ENCODE measurements around the gene ETV7. TPM values are rescaled to one million over a fixed set of nuclear protein-coding genes. Genes with fewer than 3 reads are reported as not detected.
A peak's percentile ranks its signal among the peaks of the same experiment; 100 is the strongest.

Gene ETV7
- polyA plus RNA-seq, 1 of the 3 experiments (the other 2 are of a cell fraction): 0.39 TPM

- Histone ChIP-seq H3K27me3 (ENCODE audit: insufficient read depth) (no peaks in the 10 kb centered on the region), H3K9me3 (no peaks in the 10 kb centered on the region), H3K9ac (no peak overlapping the region), H4K20me1 (ENCODE audit: insufficient read depth) (no peaks in the 10 kb centered on the region), H3K79me2 (ENCODE audit: insufficient read depth) (no peaks in the 10 kb centered on the region), H3K4me3 (ENCODE audit: low read depth in 2 of 2, low read length in 1 of 2) (no peak overlapping the region), H3K4me2 (no peak overlapping the region), H3F3A (replicated peaks; ENCODE audit: insufficient read depth) (peaks cover 18% of the 10 kb centered on the region), H3K27ac (ENCODE audit: low read depth in 2 of 2, low read length in 1 of 2) (no peak overlapping the region), H2AFZ (ENCODE audit: low read depth) (no peak overlapping the region), H3K9me2 (no peaks in the 10 kb centered on the region), H3K36me3 (replicated peaks in 1 of 2; ENCODE audit: control insufficient read depth in 1 of 2, insufficient read depth in 2 of 2, low read length in 1 of 2) (no peaks in the 10 kb centered on the region), H3K4me1 (ENCODE audit: control insufficient read depth in 1 of 2, insufficient read depth in 2 of 2, low read depth in 1 of 2, low read length in 1 of 2) (peaks cover 0 to 4% of the 10 kb centered on the region in 2 experiments; a peak in 1 of 4 replicates)
- WGBS (ENCODE audit: low lambda C conversion rate): 85% methylated on average over 4 of the region's 4 CpGs
- CTCF ChIA-PET: interaction anchor here (1.0 to 1.8 kb wide), 4 partner anchors 9 to 330 kb away, joined by 3 to 6 read pairs (median 4); no protein-coding TSS in a partner anchor
- peak; percentile 46 for TF ChIP-seq CTCF (IDR thresholded peaks at IDR 0.05)
- TF ChIP-seq MEF2A (IDR thresholded peaks at IDR 0.05; ENCODE audit: borderline replicate concordance, low read depth): no peak
- TF ChIP-seq CHD2 (IDR thresholded peaks at IDR 0.05; ENCODE audit: low read length, partially characterized antibody): no peak
- no peak for DNase-seq
- POLR2A ChIA-PET: interaction anchor here (0.6 to 1.4 kb wide), 2 partner anchors 12 to 150 kb away, joined by 3 read pairs; no protein-coding TSS in a partner anchor
These were observed 41.4 kb upstream of the ETV7 start for GRCh38 chr6:36428911-36429310.

- no peak overlapping the region for H2AFZ ChIP-seq (ENCODE audit: low read depth)
- no peak overlapping the region for H3K4me2 ChIP-seq
- H3K27ac ChIP-seq (ENCODE audit: low read depth in 2 of 2, low read length in 1 of 2): no peak overlapping the region
- H3K9me3 ChIP-seq: no peaks in the 10 kb centered on the region
- H4K20me1 ChIP-seq (ENCODE audit: insufficient read depth): no peaks in the 10 kb centered on the region
- DNase-seq: no peak
- POLR2A ChIA-PET: no interaction called here
- H3F3A ChIP-seq (replicated peaks; ENCODE audit: insufficient read depth): peaks cover 8% of the 10 kb centered on the region
- H3K4me3 ChIP-seq (ENCODE audit: low read depth in 2 of 2, low read length in 1 of 2): no peak overlapping the region
- H3K79me2 ChIP-seq (ENCODE audit: insufficient read depth): no peaks in the 10 kb centered on the region
- no peaks in the 10 kb centered on the region for H3K27me3 ChIP-seq (ENCODE audit: insufficient read depth)
- peaks cover 0 to 9% of the 10 kb centered on the region in 2 experiments; a peak in 1 of 4 replicates for H3K4me1 ChIP-seq (ENCODE audit: control insufficient read depth in 1 of 2, insufficient read depth in 2 of 2, low read depth in 1 of 2, low read length in 1 of 2)
- CTCF ChIA-PET: interaction anchor here (1.4 to 1.6 kb wide), 2 partner anchors 17 to 332 kb away, joined by 3 read pairs; no protein-coding TSS in a partner anchor
- TF ChIP-seq JUND (IDR thresholded peaks at IDR 0.05): no peak
- TF ChIP-seq POLR2AphosphoS5 (IDR thresholded peaks at IDR 0.05; ENCODE audit: low read depth, low read length): no peak
- no peak for TF ChIP-seq MAX (IDR thresholded peaks at IDR 0.05; ENCODE audit: low read depth)
- TF ChIP-seq MEF2A (IDR thresholded peaks at IDR 0.05; ENCODE audit: borderline replicate concordance, low read depth): no peak
- no peak for TF ChIP-seq CHD2 (IDR thresholded peaks at IDR 0.05; ENCODE audit: low read length, partially characterized antibody)
- TF ChIP-seq ELF1 (IDR thresholded peaks at IDR 0.05): no peak
- WGBS (ENCODE audit: low lambda C conversion rate): 100% methylated on average over 3 of the region's 3 CpGs
- H3K36me3 ChIP-seq (replicated peaks in 1 of 2; ENCODE audit: control insufficient read depth in 1 of 2, insufficient read depth in 2 of 2, low read length in 1 of 2): no peaks in the 10 kb centered on the region
- H3K9me2 ChIP-seq: no peaks in the 10 kb centered on the region
- H3K9ac ChIP-seq: no peak overlapping the region
These were observed 39.2 kb upstream of the ETV7 start for GRCh38 chr6:36426622-36427021.

- no peaks in the 10 kb centered on the region for H3K79me2 ChIP-seq (ENCODE audit: insufficient read depth)
- H3F3A ChIP-seq (replicated peaks; ENCODE audit: insufficient read depth): peaks cover 4% of the 10 kb centered on the region
- H3K4me2 ChIP-seq: peak overlapping the region; percentile 76
- no peaks in the 10 kb centered on the region for H3K36me3 ChIP-seq (replicated peaks in 1 of 2; ENCODE audit: control insufficient read depth in 1 of 2, insufficient read depth in 2 of 2, low read length in 1 of 2)
- H4K20me1 ChIP-seq (ENCODE audit: insufficient read depth): no peaks in the 10 kb centered on the region
- DNase-seq: peak; percentile 97
- peaks cover 0 to 9% of the 10 kb centered on the region in 2 experiments; a peak in 1 of 4 replicates for H3K4me1 ChIP-seq (ENCODE audit: control insufficient read depth in 1 of 2, insufficient read depth in 2 of 2, low read depth in 1 of 2, low read length in 1 of 2)
- peak overlapping the region; percentile 91 for H2AFZ ChIP-seq (ENCODE audit: low read depth)
- CTCF ChIA-PET: interaction anchor here (0.7 to 2.0 kb wide), 15 partner anchors 9 to 337 kb away, joined by 3 to 11 read pairs (median 4); partner anchors contain the start of genes KCTD20, PXT1 and SRSF3
- peak overlapping the region; percentile 61 to 74 for H3K27ac ChIP-seq (ENCODE audit: low read depth in 2 of 2, low read length in 1 of 2)
- H3K9me2 ChIP-seq: no peaks in the 10 kb centered on the region
- peak overlapping the region; percentile 62 to 63 for H3K4me3 ChIP-seq (ENCODE audit: low read depth in 2 of 2, low read length in 1 of 2)
- peak overlapping the region; percentile 63 for H3K9ac ChIP-seq
- no peaks in the 10 kb centered on the region for H3K27me3 ChIP-seq (ENCODE audit: insufficient read depth)
- POLR2A ChIA-PET: interaction anchor here (0.5 to 1.1 kb wide), 5 partner anchors 14 to 175 kb away, joined by 3 to 4 read pairs (median 3); partner anchors contain the start of genes KCTD20 and PXT1
- H3K9me3 ChIP-seq: no peaks in the 10 kb centered on the region
- 0% methylated on average over 27 of the region's 51 CpGs for WGBS (ENCODE audit: low lambda C conversion rate)
- TF ChIP-seq SMC3 (IDR thresholded peaks at IDR 0.05; ENCODE audit: low read depth, low read length): peak; percentile 87
- peak; percentile 89 for TF ChIP-seq POLR2AphosphoS5 (IDR thresholded peaks at IDR 0.05; ENCODE audit: low read depth, low read length)
- no peak for TF ChIP-seq EP300 (IDR thresholded peaks at IDR 0.05; ENCODE audit: borderline replicate concordance in 1 of 2, low read depth in 1 of 2, low read length in 1 of 2)
- no peak for TF ChIP-seq ZBTB33 (IDR thresholded peaks at IDR 0.05; ENCODE audit: borderline replicate concordance, low read depth)
- peak; percentile 29; the same call in 1 of the 2 replicates for TF ChIP-seq TAF1 (IDR thresholded peaks at IDR 0.05; ENCODE audit: borderline replicate concordance, low read depth, low read length)
- TF ChIP-seq MAX (IDR thresholded peaks at IDR 0.05; ENCODE audit: low read depth): peak; percentile 58; the same call in 1 of the 2 replicates
- peak; percentile 53; the same call in 1 of the 2 replicates for TF ChIP-seq MXI1 (IDR thresholded peaks at IDR 0.05; ENCODE audit: low read depth, low read length)
- peak; percentile 99 for TF ChIP-seq USF1 (IDR thresholded peaks at IDR 0.05; ENCODE audit: borderline replicate concordance, low read depth)
These were observed 35.8 kb upstream of the ETV7 start for GRCh38 chr6:36423101-36423824.
